Inflammatory macrophage treated with lipopolysaccharide for 4 hours (primary cell): Measurements from ENCODE around the gene CTNNA2.

Source experiments
- DNase-seq: peaks from one replicate; pipeline ENCODE4 v3.0.0-alpha.2; 2020

Gene CTNNA2

DNA sequence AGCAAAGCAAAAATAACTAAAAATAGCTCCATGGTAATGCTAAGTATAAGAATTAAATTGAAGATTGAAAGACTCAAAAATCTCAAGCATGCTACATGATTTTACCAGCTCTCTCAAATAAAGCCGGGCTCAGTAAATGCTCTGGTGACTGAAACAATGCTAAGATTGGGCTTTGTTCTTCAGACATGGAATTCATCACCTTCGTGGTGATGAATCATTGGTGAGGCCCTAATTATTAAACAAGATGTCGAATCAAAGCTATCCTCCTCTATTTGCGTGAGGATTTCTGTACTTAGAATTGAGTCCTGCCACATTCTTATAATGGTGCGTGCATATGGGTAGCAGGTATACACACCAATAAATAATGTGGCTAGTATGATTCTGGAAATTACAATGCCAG lies 850.5 kb downstream of the CTNNA2 start:
- no peak for DNase-seq

DNA sequence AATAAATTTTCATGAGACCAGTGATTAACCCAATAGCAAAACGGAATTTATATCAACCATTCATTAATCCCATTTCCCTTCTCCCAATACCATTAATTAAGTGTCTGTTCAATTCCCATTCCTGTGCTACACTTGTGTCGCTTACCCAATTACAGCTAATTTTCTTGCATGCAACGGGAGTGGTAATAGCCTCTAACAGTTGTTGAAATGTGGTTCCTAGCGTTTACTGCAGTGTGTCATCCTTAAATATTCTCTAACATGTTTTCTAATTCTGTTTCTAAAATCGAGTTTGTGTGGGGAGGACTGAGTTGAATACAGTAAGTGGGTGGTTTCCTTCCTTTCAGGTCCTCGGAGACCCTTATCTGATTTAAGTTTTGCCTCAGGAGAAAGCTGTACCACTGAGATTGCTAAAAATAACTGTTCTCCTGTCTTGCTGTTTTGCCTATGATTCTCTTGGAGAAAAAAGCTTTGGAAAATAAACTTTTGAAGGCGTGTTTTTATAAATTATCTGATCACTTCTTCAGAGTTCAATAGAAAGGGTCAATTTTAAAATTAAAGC lies 851.0 kb downstream of the CTNNA2 start:
- no peak for DNase-seq

DNA sequence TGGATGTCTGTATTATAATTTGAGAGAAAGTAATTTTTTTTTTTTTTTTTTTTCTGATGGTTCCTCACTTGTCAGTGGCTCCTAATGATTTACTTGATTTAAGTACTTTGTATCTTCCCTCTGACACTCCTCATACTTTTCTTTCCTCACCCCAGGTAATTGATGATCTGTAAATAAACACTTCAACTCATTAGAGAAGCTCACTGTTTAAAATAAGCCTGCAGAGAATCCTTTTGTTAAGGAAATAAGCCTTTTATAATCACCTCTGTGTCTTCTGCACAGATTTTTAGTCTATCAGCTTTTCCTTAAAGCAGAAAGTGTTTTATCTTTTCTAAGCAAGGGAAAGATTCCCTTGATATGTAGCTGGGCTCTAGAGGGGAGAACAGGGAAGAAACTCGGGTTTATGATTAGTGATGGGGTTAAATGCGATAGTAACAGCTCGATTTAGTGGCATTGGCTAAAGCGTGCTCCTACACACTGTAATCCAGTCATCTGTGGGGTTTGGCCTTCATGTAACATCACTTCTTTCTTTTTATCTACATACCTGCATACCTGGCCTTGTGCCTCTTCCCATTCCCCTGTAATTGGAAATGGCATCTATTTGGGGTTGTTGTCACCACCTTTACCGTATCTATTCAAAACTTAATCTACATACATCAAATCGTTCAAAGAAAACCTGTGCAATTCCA lies 851.8 kb downstream of the CTNNA2 start:
- DNase-seq, result no peak

DNA sequence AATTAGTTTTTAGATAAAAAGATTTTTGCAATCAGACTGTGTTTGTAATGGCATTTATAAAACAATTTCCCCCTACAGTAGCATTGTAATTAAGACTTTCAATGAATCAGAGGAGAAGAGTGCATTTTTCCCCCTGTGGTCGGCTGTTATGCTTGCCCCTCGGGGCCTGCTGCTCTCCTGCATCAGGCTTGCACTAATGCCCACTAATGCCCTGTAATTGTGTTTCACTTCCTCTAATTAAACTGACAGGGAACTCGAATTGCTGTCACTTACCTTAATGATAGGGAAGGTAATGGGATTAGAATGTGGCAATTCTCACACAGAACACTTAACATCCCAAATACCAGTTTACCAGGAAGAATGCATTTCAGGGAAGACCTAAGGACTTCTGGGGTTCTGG lies 852.9 kb downstream of the CTNNA2 start:
- no peak for DNase-seq

DNA sequence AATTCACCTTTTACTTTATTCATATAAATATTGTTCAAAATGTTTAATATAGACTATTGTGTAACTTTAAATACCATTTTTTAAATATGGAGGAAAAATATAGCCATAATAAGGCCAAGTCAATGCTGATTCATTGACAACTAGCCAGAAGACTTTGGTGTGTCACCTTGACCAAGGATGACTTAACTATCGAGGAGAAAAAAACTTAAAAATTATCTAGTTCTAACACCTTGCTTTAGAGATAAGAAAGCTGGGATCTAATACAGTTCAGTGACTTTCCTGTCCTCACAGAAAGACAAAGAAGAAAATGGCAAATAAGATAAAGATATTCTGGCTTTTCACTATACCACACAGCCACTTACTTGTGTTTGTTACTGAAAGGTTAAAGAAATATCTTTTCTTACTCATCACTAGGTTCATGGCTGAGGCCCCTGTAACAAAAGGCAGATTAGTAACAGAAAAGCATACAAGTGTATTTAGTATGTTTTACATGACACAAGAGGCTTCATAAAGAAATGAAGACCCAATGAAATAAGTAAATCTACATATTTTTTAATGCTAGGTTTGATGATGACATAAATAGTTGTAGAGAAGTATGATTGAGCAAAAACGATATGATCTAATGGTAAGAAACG lies 857.6 kb downstream of the CTNNA2 start:
- no peak for DNase-seq

DNA sequence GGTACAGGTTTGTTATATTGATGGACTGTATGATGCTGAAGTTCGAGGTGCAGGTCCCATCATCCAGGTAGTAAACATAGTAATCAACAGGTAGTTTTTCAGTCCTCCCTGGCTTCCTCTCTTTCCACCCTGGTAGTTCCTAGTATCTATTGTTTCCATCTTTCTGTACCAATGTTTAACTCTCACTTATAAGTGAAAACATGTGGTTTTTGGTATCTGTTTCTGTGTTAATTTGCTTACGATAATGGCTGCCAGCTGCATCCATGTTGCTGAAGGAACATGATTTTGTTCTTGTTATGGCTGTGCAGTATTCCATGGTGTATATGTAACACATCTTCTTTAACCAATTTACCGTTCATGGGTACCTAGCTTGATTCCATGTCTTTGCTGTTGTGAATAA lies 861.3 kb downstream of the CTNNA2 start:
- DNase-seq, result no peak

DNA sequence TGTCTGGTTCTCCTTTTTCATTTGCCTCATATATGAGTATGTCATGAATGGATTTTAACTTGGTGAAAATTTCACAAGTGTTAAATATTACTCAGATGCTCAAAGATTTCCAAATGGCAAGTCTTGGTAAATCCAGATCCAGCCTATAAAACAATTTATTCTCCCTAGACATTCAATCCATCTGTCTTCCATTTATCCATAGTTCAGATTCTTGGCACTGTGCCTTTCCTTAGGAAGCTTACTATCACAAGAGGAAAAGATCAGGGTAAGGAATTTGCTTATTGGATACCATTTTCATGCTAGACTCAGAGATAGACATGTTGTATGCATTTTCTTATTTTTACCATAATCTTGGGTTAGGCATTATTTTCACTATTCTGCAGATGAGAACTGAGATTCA lies 864.2 kb downstream of the CTNNA2 start:
- DNase-seq, result no peak

DNA sequence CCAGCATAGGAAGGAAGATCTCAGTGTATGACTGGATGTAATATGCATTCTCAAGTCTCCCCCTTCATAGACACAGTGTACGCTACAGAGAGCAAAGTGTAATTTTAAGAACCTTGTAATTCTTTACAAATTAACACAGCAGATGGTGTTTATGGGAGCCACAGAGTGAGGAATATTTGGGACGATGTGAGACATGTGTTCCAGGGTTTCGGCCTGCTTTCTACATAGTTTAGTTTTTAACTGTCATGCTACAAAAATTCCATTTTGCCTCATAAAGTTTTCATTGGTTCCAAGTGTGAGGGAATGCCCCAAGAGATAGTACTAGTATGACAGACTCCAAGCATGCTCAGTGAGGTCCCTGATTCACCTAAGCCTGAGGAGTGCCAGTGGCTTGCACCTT lies 867.9 kb downstream of the CTNNA2 start:
- no peak for DNase-seq

DNA sequence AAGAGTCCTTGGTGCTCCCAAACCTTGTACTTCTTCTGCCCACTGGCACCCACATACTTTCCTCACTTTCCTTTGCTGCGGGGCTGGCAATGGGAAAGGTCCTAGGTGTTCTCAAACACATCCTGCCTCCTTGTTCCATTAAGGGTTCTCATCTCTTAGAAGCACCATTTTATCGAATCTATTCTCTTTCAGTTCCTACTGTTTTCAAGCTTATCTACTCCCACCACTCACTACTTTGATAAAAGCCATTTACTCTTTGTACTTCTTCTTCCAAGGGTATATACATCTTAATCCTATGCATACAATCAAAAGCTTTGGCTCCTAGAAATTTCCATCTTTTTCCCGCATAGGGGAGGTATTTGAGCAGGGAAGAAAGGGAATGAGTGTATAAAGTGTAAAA lies 868.8 kb downstream of the CTNNA2 start:
- DNase-seq, result no peak

DNA sequence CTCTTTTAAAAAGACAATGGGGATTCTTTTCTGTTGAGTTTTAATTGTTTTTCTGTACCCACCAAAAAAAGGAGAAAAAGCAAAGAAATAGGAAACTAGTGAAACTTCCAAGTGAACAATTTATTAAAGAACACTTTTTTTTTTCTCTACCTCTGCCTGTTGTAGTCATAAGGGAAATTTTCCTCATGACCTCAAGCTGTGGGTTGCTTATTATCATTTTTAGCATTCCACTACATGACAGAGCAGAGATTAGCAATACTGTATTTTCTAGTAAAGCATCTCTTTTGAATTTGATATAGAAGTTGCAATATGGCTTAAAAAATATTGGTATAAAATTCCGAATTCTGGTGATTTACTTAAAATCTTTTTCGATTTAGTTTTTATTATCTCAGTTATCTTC lies 879.6 kb downstream of the CTNNA2 start:
- DNase-seq, result no peak

DNA sequence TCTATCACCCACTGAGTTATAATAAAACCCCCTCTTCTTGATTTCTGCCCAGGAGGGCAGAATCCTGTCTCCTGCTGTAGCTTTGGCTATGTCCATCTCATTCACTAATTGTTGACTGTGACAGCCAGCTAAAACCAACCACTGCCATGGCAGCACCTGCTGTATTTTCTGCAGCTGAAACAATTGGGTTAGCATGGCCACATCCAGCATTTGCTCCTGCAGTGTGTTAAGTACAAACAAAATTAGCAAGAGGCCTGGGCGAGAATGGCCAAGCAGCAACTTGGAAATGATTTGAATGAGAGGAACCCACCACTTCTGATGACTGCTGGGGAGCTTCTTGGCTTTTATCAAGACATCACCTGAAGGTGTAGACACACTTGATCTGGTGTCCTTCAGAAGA lies 881.1 kb downstream of the CTNNA2 start:
- DNase-seq, result no peak

DNA sequence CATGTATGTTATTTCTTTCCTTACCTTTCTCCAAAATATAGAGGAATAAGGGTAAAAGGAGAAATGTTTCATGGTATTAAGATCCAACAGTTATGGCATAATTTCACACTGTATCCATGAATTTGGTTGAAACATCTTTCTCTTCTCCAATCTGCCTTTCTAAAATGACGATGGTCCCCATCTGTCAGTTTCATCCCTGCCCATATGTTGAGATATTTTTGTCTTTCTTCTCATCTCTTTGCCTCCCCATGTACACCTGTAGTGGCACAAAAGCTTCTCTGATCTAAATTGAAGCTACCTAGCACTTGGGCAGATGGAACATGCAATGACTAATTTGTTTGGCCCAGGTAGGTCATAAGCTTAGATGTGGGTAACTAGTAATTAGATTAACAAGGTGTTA lies 882.4 kb downstream of the CTNNA2 start:
- no peak for DNase-seq

DNA sequence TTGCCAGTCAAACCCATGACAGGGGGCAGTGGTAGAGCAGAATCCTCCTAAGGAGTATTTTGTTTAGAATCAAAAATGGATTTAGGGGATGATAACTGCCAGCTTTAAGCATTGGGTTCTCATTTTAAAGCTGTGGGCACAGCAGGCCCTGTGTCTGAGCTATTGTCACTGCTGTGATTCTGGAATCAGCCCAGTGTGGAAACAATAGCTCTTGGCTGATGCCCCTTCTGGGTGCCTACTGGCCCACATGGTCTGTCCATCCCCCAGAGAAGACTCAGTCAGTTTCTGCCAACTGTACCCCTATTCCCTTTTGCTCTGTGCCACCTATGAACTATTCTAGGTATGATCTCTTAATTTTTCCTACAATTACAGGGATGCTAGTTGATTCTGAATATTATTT lies 883.4 kb downstream of the CTNNA2 start:
- no peak for DNase-seq

DNA sequence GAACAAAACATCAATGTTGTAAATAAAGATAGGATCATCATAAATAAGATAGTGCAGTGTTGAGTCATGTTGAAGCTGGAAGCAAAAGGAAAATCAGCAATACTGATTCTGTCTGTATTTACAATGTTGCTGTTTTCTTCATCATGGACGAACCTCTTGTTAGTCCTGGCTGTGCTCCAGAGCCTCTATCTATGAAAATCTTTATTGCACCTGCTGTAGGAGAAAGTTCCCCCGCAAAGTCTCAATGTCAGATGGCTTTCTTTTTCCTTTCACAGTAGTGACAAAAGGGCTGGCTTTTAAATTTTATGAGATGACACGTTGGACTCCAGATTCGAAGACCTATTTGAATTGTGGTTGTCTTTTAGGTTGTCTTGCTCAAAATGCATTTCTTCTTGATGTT lies 890.2 kb downstream of the CTNNA2 start:
- no peak for DNase-seq

DNA sequence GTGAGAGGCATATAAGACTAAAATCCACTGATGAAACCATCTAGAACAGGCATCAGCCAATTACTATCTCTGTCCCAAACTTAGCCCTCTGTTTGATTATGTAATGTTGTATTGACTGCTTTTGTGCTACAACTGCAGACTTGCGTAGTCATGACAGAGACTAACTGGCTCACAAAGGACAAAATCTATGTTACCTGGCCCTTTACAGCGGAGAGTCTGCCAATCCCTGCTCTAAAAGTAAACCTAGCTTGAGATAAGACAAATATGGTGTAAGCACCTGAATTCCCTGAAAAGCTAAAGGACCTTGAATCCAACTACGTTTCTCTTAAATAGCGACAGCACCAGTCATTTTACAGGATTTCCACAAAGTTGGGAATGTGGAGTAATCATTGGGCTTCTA lies 894.5 kb downstream of the CTNNA2 start:
- no peak for DNase-seq

DNA sequence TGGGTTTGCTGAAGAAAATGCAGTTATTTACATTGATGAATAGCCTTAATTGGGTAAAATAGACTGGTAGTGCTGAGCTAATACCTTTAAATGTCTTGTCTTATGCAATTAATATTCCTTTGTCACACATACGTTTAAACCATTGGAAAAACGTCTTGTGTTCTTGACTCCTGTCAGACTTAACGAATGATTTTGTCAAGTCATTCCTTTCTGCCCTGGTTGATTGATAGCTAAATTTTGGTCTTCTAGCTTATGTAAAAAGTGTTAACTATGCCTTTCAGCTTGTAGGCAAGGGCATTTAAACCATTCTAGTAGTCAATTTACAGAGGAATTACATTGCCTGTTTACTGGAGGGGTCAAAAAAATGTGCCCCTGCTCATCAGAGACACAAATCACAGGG lies 897.5 kb downstream of the CTNNA2 start:
- no peak for DNase-seq

DNA sequence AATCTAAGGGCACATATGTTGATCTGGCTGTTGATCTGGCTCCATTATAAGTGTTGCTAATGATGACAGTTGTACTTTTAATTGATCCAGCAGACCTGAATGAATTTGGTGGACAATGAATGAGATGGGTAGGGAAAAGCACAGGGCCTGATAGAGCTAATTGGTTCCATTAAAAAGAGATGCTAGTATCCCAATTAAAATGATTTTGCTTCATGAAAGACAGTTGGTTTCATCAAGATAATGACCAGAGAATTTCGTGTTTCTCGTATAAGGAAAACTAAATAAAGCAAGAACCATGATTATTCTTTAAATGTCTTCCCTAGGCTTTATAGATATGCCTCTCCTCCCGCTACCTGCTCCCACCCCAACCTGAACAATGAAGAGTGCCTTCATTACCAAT lies 900.3 kb downstream of the CTNNA2 start:
- DNase-seq, result no peak

DNA sequence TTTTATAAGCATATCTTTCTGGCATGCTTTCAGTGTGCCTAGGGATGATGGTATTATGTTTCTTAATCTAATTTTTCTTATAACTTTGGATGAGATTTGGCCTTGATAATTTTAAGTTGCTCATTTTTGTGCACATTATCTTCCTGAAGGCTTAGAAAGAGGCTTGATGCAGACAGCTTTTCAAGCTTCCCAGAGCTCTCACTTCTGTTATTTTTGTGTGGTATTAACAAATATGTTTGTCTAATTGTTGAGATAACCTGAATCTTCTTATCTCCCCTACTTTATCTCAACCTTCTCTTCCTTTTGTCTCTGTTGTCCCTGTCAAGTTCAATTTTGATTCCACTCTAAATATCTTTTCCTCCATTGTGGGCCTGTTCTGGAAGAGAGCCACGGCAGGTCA lies 904.9 kb downstream of the CTNNA2 start:
- no peak for DNase-seq

DNA sequence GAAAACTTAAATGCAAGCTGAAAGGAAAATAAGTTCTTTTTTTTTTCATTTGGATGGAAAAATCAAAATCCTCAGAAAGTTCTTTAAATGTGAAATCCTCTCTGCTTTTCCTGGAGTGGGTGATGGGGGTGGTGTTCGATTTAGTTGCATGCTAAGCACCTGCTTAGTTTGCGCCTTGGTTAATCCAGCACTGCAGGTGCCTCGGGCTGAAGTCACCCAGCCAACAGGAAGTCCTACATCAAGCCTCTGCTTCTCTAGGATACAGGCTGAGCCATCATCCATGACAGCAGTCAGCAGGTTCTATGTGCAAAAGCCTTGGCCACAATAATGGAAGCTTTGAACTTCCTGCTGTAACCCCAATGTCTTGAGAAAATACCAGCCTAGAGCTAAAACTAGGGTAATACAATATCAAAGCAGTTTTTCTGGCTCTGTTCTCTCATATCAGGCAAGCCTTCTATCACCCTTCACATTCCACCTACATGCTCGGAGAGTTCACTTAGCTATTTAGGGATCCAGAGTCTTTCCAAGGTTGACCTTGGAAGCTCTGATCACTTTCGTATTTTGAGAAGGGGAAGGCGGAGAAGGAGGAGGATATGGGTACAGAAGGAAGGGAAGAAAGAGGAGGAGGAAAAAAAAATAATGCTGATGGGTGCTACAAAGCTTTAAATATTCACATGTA lies 907.8 kb downstream of the CTNNA2 start:
- DNase-seq, result no peak

DNA sequence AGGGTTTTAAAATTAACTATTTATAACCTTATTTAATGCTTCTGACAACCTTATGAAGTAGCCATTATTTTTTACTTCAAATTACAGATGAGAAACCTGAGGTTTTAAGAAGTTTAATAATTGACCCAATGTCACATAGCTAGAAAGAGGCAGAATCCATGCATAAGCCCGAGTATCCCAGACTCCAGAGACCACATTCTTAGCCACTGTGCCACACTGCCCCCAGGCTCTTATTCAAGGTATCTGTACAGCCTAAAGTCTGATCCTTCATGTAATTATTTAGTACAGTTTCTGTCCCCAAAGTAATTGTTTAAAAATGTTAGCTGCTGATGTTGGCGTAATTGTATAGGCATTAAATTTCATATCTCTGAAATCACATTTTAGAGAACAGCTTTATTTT lies 916.4 kb downstream of the CTNNA2 start:
- DNase-seq, result no peak

DNA sequence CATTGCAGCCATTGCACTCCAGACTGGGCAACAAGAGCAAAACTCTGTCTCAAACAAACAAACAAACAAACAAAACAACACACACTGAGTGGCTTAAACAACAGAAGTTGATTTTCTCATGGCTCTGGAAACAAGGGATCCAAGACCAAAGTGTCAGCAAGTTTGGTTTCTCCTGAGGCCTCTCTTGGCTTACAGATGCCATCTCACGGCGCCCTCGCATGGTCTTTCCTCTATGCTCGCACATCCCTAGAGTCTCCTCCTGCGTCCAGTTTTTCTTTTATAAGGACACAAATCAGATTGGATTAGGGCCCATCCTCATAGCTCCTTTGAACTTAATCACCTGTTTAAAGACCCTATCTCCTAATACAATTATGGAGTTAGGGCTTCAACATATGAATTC lies 925.1 kb downstream of the CTNNA2 start:
- DNase-seq, result no peak

DNA sequence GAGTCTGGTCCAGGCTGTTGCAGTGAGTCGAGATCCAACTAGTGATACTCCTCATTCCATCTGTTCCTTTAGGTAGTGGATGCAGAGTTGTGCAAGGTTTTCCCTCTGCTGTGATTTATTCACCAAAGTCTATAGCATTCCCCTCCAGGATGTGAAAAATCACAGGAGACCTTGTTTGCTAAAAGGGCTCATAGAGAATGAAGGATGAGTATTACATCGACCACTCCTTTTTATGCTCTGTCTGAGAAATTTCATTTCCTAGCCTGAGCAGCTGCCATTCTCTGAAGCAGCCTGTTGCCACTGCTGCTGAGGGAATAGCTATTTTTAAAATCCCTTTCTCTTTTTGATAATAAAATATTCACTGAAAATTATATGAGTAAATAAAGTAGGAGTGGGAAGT lies 925.8 kb downstream of the CTNNA2 start:
- DNase-seq, result no peak

DNA sequence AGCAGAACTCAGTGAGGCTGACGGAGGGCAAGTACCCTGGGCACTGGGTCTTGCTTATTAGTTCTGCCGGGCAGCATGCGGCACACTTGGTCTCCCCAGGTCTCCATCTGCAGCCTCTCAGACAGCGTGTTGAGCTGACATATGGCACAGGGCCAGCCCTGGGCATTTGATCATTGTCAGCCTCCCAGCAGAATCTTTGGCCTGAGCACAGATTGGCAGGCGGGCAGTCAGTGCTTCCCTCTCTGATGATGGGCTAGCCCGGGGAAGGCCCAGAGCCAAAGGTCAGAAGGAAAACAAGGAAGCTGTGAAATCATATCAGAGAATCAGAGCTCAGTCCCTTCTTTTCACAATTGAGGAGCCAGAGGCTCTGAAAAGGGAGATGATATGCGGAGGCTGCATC lies 941.8 kb downstream of the CTNNA2 start:
- no peak for DNase-seq

DNA sequence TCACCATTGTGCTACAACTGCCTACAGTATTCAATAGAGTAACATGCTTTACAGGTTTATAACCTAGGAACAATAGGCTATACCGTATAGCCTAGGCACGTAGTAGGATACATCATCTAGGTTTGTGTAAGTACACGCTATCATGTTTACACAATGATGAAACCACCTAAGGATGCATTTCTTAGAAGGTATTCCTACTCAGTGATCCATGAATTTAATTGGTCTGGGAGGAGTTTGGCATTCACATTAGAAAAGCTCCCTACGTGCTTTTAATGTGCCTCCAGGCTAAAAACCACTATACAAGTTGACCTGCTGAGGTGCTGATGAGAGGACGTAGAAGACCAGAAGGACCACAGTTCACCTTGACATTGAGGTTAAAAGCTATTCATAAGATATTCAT lies 946.2 kb downstream of the CTNNA2 start:
- no peak for DNase-seq
